Islet precursor cell (in vitro differentiated cells): Measurements from ENCODE around the gene SURF2.
A peak's percentile ranks its signal among the peaks of the same experiment; 100 is the strongest.
"Not testable (repeated sequence)": the region's sequence is repeated elsewhere in the genome, so short reads cannot be mapped to it uniquely, and the experiment has no call there.

ENCODE experiments used
- DNase-seq: peaks from one replicate; pipeline ENCODE4 v3.0.0-alpha.2; 2018

SURF2 gene

GRCh38 chr9:133356391-133357091, at the start of gene SURF2, which contains the start of gene SURF1:
Gene SURF2, plus strand, starts transcription at chr9:133356550. Its CDS starts 43 bp downstream, at chr9:133356593.
Gene SURF1, minus strand, starts transcription at chr9:133356487. Its CDS starts 34 bp downstream, at chr9:133356453.
- DNase-seq, result peak; percentile 94

GRCh38 chr9:133307301-133307700, 49.0 kb upstream of the SURF2 start:
- no peak for DNase-seq

- DNase-seq, result no peak
Measured at GRCh38 chr9:133309608-133310007, 46.7 kb upstream of the SURF2 start.

- DNase-seq, result no peak
Measured at GRCh38 chr9:133315997-133316396, 40.4 kb upstream of the SURF2 start.

- not testable (repeated sequence) for DNase-seq
Measured at GRCh38 chr9:133317551-133317950, 38.8 kb upstream of the SURF2 start.

DNA sequence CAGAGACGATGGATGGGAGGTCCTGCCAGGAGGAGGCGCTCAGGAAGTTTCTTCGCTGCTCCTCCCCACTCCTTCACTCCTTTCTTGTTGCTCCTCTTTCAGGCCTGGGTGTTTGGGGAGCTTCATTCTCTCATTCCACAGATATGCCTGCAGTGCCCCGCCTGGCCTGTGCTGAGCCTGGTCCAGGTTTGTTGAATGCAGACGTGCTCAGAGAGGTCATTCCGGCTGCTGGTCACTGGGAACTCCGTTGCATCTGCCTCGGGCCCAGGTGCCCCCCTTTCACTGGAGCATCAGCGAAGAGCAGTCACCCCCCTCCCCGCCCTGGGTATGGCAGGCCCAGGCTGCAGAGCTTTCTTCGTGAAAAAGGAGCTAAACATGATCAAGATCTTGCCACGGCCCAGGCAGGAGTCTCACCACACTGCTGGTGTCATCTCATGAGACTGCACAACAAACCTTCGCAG, 35.9 kb upstream of the SURF2 start:
- DNase-seq, result no peak

DNA sequence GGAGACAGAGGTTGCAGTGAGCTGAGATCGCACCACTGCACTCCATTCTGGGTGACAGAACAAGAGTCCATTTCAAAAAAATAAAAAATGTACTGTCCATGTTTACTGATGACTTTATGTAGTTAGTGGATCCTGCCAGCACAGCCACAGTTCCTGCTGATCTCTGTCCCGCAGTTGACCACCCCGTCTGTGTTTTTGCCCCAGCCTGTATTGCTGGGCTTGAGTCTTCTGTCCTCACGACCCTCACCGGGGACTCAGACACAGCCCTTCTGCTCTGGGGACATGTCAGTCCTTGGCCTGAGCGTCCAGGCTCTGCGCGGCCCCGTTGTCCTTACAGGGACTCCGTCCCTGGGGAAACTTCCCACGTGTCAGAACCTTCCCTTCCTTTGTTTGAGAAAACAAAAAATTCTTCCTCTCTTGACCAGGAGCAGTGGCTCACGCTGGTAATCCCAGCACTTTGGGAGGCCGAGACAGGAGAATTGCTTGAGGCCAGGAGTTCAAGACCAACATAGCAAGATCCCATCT, 34.9 kb upstream of the SURF2 start:
- no peak for DNase-seq

- no peak for DNase-seq
Measured at GRCh38 chr9:133322701-133323100, 33.6 kb upstream of the SURF2 start.

- DNase-seq, result no peak
Measured at GRCh38 chr9:133323211-133323610, 33.1 kb upstream of the SURF2 start.

DNA sequence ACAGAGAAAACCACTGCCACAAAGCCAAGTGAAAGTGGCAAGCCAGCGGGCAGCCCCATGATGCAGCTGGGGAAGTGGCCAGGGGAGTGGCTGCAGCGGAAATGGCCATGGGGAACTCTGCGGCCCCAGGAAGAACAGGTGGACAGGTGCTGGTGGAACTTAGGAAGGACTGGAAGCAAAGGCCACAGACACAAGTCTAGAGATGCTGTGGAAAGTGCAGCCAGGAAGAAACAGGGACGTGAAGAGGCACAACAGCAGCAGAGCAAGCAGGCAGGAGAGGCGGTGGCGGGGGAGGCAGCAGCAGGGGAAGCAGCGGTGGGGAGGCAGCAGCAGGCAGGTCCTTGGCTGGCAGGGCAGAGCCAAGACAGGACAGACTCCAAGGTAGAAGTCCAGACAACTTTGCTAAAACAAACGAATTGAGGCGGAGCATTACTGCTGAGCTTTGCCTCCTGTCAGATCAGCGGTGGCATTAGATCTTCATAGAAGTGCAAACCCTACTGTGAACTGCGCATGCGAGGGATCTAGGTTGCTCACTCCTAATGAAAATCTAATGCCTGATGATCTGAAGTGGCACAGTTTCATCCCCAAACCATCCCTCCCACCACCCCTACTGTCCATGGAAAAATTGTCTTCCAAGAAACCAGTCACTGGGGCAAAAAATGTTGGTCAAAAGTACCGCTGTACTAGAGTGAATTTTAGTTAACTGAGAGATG, 32.2 kb upstream of the SURF2 start:
- DNase-seq, result no peak

DNA sequence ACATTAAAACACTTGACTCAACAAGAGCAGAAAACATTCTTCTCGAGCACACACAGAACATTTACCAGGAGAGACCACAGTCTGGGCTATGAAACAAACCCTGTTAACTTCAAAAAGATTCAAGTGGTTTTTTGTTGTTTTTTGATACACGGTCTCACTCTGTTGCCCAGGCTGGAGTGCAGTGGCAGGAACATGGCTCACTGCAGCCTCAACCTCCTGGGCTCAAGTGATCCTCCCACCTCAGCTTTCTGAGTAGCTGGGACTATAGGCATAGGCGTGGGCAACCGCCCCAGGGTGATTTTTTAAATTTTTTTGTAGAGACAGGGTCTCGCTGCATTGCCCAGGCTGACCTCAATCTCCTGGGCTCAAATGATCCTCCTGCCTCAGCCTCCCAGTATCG, 29.3 kb upstream of the SURF2 start:
- not testable (repeated sequence) for DNase-seq

- no peak for DNase-seq
Measured at GRCh38 chr9:133327834-133328484, 28.4 kb upstream of the SURF2 start.

- DNase-seq, result not testable (repeated sequence)
Measured at GRCh38 chr9:133329306-133330156, 26.8 kb upstream of the SURF2 start.

DNA sequence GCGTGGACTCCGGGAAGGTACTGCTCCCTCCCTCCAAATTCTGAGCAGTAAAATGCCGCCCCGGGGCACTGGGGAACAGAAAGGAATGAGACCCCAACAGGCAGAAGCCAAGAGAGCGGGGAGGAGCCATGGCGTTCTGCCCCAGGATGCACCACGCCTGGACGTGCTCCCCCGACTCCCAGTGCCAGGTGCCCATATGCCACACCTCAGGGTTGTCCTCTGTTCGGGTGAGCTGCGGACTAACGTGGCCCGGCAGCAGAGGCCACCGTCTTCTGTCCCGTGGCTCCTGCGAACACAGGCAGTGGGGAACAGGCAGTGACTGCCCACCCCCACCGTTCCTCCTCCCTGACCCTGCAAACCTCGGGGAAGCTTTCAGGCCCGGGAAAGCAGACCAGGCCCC, 25.1 kb upstream of the SURF2 start:
- DNase-seq, result no peak

DNA sequence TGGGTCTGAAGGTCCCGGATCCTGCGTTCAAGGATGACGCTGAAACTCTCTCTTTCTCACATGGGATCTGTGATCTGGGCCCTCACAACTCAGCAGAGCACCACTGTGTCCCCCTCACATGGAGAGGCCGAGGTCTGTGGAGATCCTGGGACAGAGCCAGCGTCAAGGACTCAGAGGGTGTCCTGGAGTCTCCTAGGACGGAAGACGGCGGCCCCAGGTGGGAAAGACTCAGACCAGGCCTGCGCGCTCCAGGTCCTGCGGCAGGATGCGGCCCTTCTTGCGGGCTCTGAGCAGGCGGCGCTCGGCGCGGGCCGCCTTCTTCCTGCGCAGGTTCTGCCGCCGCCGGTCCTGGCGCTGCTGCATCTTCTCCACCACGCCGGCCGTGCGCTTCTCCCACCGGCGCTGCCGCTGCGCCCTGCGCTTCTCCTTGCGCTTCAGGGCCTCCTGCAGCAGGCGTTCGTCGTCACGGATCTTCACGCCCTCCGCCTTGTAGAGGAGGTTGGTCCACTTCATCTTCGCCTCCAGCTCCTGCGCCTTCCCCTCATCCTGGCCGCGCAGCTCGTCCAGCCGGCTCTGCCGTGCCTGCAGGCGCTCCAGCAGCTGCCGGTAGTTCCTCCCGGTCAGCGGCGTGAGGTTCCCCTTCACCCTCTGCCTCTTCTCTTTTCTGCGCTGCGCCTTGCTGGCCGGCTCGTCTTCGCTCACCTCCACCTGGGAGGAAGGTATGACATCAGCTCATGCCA, 24.5 kb upstream of the SURF2 start:
- DNase-seq, result no peak

DNA sequence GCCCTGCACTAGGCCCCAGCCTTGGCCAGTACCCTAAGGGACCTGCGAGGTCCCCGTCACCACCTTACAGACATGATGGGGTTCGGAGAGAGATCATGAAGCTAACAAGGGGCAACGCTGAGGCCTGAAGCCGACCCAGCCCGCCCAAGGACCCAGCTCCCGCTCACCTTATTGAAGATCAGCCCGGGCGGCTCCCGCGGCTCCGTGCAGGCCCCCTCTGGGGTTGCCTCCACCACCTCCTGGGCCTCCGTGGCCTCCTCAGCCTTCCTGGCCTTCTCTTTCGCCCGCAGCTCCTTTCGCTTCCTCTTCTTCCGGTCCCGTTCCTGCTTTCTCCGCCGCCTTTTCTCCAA, 24.0 kb upstream of the SURF2 start:
- no peak for DNase-seq

DNA sequence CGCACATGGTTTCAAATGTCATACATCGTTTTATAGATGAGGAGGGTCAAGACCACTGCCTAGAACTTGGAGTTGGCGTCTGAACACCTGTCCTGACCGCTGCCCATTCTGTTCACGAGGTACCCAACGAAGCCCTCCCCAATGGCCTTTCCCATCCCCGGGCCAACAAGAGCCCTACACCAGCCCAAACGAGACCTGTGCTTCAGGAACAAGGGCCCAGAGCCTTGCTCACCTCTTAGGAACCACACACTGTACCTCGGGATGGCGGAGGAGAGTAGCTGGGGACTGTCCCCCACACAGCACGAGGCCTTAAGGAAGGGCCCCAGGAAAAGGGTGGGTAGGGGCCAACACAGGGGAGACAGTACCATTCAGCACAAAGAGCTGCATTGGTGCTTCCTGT, 23.3 kb upstream of the SURF2 start:
- DNase-seq, result no peak

- DNase-seq, result no peak
Measured at GRCh38 chr9:133333566-133333965, 22.8 kb upstream of the SURF2 start.

GRCh38 chr9:133334161-133334560, 22.2 kb upstream of the SURF2 start:
- no peak for DNase-seq

- DNase-seq, result not testable (repeated sequence)
Measured at GRCh38 chr9:133334888-133335287, 21.5 kb upstream of the SURF2 start.

GRCh38 chr9:133335924-133336811, 20.2 kb upstream of the SURF2 start, which contains the start of gene SURF6:
Gene SURF6, minus strand, starts transcription at chr9:133336188. Its CDS starts 56 bp downstream, at chr9:133336132.
- peak; percentile 93 for DNase-seq
